Muscle layer of duodenum (tissue), 2 donors: ENCODE results near the gene CRYZ.

Source experiments
- H3K27ac ChIP-seq: one replicate; pipeline ENCODE4 v1.7.0; 2013; ENCODE audit warnings: mild to moderate bottlenecking, low read length
- H3K27me3 ChIP-seq: one replicate; pipeline ENCODE4 v1.7.0; 2013; ENCODE audit warnings: low read depth, mild to moderate bottlenecking, control low read depth, low read length
- H3K36me3 ChIP-seq, 2 donors: one replicate each; pipeline ENCODE4 v1.7.0; 2013; ENCODE audit warnings: low read length in 2 of 2, control low read depth in 1 of 2, mild to moderate bottlenecking in 1 of 2; ENCODE audit not compliant: insufficient read depth in 2 of 2, control insufficient read depth in 1 of 2
- H3K4me1 ChIP-seq, 2 donors: one replicate each; pipeline ENCODE4 v1.7.0; 2013; ENCODE audit warnings: low read length in 2 of 2, mild to moderate bottlenecking in 2 of 2, control low read depth in 1 of 2, moderate library complexity in 1 of 2; ENCODE audit not compliant: insufficient read depth in 2 of 2, control insufficient read depth in 1 of 2
- H3K4me3 ChIP-seq, 2 donors: one replicate each; pipeline ENCODE4 v1.7.0; 2013; ENCODE audit warnings: low read length in 2 of 2, low read depth in 1 of 2, mild to moderate bottlenecking in 1 of 2
- H3K9me3 ChIP-seq, 2 donors: one replicate each; pipeline ENCODE4 v1.7.0; 2013; ENCODE audit warnings: low read length in 2 of 2, control low read depth in 1 of 2, mild to moderate bottlenecking in 1 of 2; ENCODE audit not compliant: control insufficient read depth in 1 of 2
- donor health status: healthy.

Gene CRYZ

DNA sequence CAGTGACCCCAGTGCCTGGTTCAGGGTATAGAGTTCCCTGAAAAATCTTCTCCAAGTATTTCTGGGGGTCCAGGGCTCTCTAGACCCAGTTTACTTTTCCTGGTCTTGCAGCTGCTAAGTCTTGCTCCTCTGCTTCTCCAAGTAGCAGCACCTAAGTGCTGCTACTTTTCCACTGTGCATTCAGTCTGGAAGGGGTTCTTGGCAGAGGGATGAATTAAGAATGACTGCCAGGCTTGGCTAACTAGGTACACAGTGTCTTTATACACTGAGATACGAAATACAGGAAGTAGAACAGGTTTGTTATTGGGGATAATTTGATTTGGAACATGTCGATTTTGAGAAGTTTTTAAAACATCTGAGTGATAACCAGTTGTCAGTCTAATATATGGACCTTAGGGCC lies 35.0 kb downstream of the CRYZ start:
- no peaks in the 10 kb centered on the region for H3K27me3 ChIP-seq
- H3K4me3 ChIP-seq = no peak overlapping the region
- H3K36me3 ChIP-seq = peaks cover 4 to 13% of the 10 kb centered on the region in 2 donors
- no peaks in the 10 kb centered on the region for H3K9me3 ChIP-seq
- no peak overlapping the region for H3K27ac ChIP-seq
- peaks cover 0 to 4% of the 10 kb centered on the region in 2 donors for H3K4me1 ChIP-seq

DNA sequence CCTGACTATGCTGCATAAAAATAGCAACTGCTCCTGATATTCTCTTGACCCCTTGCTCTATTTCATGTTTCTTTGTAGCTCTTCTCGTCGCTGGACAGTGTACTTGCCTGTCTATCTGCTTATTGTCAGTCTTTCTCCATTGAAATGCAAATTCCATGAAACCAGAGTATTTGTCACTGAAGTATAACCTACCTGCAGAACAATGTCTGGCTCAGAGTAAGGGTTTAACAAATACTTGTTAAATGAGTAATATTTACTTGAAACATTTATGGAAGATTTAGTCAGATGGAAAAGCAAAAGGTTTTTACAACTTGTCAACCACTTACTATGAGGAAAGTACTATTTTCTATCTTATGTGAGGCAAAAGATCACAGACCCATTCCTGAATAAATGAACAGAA lies 39.4 kb downstream of the CRYZ start:
- Histone ChIP-seq H3K9me3 (no peaks in the 10 kb centered on the region), H3K27ac (no peak overlapping the region), H3K36me3 (no peaks in the 10 kb centered on the region), H3K27me3 (no peaks in the 10 kb centered on the region), H3K4me3 (no peak overlapping the region), H3K4me1 (peaks cover 0 to 4% of the 10 kb centered on the region in 2 donors)

DNA sequence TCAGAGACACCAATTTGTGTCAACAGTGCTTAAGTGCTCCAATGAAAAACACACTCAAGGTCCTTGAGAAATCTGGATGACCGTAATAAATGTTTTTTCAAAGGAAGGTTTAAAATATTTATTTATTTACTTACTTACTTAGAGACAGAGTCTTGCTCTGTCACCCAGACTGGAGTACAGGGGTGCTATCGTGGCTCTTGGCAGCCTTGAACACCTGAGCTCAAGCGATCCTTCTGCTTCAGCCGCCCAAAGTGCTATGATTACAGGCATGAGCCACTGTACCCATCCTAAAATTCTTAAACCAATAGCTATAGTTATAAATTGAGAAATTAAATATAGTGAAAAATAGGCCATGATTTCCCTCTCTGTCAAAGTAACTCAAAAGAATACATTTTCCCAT lies 41.9 kb downstream of the CRYZ start:
- H3K4me3 ChIP-seq = no peak overlapping the region
- no peaks in the 10 kb centered on the region for H3K36me3 ChIP-seq
- H3K27ac ChIP-seq = no peak overlapping the region
- no peaks in the 10 kb centered on the region for H3K4me1 ChIP-seq
- H3K9me3 ChIP-seq = no peaks in the 10 kb centered on the region
- no peaks in the 10 kb centered on the region for H3K27me3 ChIP-seq

DNA sequence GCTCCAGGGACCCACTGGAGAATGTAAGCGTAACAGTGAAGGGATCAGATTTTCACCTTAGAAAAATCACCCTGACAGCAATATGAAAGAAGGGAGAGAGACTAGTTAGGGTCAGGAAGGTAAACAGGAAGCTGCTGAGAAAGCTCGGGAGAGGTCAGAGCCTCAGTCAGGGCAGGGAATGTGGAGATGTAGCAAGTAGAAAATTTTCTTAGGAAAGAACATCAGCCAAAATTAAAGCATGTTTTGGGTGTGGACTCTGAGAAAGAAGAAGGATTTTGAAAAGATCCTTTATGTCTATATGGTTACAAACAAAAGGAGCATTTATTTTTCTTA lies 42.5 kb downstream of the CRYZ start:
- H3K36me3 ChIP-seq = no peaks in the 10 kb centered on the region
- no peaks in the 10 kb centered on the region for H3K9me3 ChIP-seq
- no peaks in the 10 kb centered on the region for H3K27me3 ChIP-seq
- H3K4me3 ChIP-seq = no peak overlapping the region
- H3K27ac ChIP-seq = no peak overlapping the region
- H3K4me1 ChIP-seq = no peaks in the 10 kb centered on the region

DNA sequence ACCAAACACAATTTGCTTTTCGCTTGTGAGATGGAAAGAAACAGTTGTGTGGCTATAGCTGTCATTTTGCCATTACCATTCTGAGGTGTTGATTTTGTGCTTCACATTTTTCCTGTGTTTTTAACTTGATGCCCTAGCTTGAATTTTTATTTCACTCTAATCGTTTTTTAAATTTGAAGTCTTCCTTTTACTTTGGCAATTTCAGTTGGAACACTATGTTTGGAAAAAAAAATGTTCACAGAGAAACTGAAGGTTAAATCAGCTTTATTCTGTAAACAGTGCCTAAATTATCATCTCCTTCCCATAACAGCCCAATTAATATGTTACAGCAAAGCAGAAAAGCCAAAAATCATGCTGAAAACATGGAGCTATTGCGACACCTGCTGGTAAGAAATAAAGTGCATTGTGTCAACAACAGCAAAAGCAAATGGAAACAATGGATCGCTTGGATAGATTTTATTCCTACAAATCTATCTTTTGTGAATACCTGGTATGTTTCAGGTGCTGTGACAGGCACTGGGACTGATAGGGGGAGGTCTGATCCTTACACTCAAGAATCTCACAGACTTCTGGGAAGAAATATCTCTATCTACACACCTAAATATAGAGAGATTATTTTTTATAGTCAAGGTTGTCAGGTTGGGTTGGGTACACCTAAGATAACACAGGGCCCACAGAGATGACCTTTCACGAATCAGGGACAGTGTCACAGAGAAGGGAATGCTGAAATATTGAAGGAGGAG lies 43.1 kb downstream of the CRYZ start:
- H3K4me3 ChIP-seq = no peak overlapping the region
- H3K27ac ChIP-seq = no peak overlapping the region
- no peaks in the 10 kb centered on the region for H3K4me1 ChIP-seq
- no peaks in the 10 kb centered on the region for H3K9me3 ChIP-seq
- H3K36me3 ChIP-seq = no peaks in the 10 kb centered on the region
- no peaks in the 10 kb centered on the region for H3K27me3 ChIP-seq

DNA sequence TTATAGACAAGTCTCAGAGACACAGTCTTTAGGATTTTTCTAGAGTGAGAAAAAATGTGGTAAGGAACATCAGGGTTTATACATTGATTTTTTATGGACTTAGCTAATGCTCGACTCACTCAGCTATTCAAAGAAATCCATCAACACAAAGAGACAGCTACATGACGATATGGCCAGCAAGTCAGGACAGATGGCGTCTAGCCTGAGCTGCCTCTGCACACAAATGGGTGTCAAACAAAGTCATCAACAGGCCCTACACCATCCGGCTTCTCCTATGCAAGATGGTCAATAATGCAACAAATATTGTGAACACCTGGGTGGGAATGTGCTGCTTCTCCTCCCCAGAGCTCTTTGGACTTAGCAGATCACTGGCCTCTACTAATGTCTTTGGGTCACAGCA lies 45.9 kb downstream of the CRYZ start:
- H3K4me1 ChIP-seq = no peaks in the 10 kb centered on the region
- H3K9me3 ChIP-seq = no peaks in the 10 kb centered on the region
- no peaks in the 10 kb centered on the region for H3K27me3 ChIP-seq
- H3K36me3 ChIP-seq = no peaks in the 10 kb centered on the region
- no peak overlapping the region for H3K27ac ChIP-seq
- H3K4me3 ChIP-seq = no peak overlapping the region

DNA sequence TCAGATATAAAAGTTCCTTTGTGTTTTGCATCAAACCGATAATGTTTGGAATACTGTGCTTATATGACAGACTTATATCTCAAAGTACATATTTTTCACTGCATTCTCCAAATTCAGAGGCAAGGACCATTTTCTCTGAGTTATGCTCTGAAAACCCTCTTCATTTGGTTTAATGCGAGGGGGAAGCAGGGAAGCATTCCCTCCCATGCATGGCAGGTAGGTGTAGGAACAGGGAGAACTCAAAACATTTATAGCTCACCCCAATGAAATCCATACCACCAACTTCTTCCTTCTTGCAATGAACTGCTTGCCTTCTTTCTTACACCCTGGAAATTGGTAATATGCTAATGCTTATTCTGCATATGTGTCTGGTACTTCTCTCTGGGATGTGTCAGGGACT lies 48.5 kb downstream of the CRYZ start:
- no peak overlapping the region for H3K4me3 ChIP-seq
- no peak overlapping the region for H3K27ac ChIP-seq
- no peaks in the 10 kb centered on the region for H3K36me3 ChIP-seq
- H3K9me3 ChIP-seq = no peaks in the 10 kb centered on the region
- no peaks in the 10 kb centered on the region for H3K4me1 ChIP-seq
- H3K27me3 ChIP-seq = no peaks in the 10 kb centered on the region

DNA sequence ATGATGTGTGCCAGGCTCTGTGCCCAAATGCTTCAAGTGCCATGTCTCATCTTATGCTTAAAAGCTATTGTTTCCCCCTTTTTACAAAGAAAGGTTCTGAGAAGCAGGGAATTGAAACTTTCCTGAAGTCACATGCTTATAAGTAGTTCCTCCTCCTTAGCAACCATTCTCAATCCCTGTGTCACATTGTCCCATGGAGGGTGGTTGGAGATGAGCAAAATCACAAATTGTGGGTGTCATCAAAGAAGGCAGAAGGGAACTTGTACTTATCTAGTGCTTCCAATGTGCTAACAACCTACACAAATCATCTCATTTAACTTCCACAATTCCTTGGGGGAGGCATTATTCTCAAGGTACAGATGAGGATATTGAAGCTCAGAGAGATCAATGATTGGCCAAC lies 49.2 kb downstream of the CRYZ start:
- Histone ChIP-seq H3K27me3 (no peaks in the 10 kb centered on the region), H3K9me3 (no peaks in the 10 kb centered on the region), H3K4me1 (no peaks in the 10 kb centered on the region), H3K27ac (no peak overlapping the region), H3K4me3 (no peak overlapping the region), H3K36me3 (no peaks in the 10 kb centered on the region)

DNA sequence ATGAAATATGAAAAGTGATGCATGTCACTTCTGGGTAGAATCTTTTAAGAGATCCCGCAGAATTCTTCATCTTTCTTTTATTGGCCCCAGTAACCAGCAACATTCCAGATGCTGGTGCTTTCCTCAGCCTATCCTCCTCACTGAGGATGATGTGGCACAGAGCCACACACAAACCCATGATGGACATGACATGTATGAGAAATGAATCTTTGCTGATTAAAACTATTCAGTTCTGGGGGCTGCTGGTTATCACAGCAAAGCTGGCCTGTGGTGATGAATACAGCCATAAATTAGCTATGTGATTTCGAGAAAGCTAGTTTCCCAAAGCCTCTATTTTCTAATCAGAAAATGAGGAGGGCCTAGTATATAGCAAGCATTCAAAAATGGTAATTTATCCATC lies 51.0 kb downstream of the CRYZ start:
- no peak overlapping the region for H3K4me3 ChIP-seq
- no peaks in the 10 kb centered on the region for H3K36me3 ChIP-seq
- no peaks in the 10 kb centered on the region for H3K9me3 ChIP-seq
- no peaks in the 10 kb centered on the region for H3K4me1 ChIP-seq
- H3K27me3 ChIP-seq = no peaks in the 10 kb centered on the region
- H3K27ac ChIP-seq = no peak overlapping the region

DNA sequence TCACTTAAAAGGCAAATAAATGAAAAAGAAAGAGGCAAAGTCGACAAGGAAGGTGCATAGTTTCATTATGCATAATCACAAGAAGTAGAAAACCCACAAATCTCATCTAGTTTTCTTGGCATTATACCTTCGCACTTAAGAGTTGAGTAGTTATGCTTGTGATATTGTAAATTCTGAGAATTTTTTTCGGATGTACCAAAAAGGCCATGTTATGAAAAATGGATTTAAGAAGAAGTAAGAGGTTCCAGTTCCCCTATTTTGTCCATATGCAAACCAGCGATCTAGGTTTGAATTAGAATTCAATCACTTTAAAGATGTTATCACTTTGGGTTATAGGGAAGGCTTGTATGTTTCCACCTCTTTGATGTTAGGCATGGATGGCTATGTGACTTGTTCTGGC lies 51.4 kb downstream of the CRYZ start:
- H3K4me1 ChIP-seq = no peaks in the 10 kb centered on the region
- no peaks in the 10 kb centered on the region for H3K9me3 ChIP-seq
- H3K27me3 ChIP-seq = no peaks in the 10 kb centered on the region

DNA sequence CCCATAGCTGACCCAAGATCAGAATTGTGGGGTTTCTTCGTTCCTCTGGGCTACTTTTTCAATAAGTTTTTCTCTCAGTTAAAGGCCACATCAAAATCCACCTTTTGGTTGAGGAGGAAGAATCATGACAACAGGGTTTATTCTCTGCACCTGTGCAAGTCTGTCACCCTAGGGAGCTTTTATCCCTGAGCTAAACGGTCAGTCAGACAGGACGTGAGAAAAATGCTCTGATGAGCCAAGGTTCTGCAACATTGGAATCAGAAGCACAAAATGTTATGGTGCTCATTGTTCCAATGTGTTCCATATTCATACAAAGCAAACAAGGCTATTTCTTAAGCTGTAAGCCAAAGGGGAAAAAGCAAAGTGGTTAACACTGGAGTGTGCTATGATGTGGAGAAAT lies 51.8 kb downstream of the CRYZ start:
- no peaks in the 10 kb centered on the region for H3K4me1 ChIP-seq
- no peak overlapping the region for H3K27ac ChIP-seq
- H3K4me3 ChIP-seq = no peak overlapping the region
- H3K9me3 ChIP-seq = no peaks in the 10 kb centered on the region
- H3K36me3 ChIP-seq = no peaks in the 10 kb centered on the region
- H3K27me3 ChIP-seq = no peaks in the 10 kb centered on the region

More for the DNA sequence above, 51.4 kb downstream of the CRYZ start:
- Histone ChIP-seq H3K4me3 (no peak overlapping the region), H3K36me3 (no peaks in the 10 kb centered on the region), H3K27ac (no peak overlapping the region)

DNA sequence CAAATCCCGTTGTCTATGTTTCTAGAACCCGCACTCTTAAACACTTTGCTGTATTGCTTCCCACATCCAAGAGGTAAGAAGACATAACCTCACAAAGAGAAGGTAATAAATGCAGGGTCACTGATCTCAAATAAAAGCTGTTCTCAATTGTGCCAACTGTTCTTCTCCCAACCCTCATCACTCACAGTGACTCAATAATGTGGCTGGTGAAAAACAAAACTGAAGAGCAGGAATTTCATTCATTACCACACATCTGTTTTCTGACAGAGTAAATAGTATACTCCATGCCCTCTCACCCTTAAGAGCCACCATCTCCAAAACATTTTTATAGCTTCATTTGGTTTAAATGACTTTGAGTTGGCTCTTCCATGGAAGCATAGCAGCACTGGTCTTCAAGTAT lies 53.0 kb downstream of the CRYZ start:
- Histone ChIP-seq H3K4me3 (no peak overlapping the region), H3K36me3 (no peaks in the 10 kb centered on the region), H3K9me3 (no peaks in the 10 kb centered on the region), H3K4me1 (no peaks in the 10 kb centered on the region), H3K27ac (no peak overlapping the region), H3K27me3 (no peaks in the 10 kb centered on the region)
